ENCODE results near the gene TMEM59.
"Not testable (repeated sequence)": the region's sequence is repeated elsewhere in the genome, so short reads cannot be mapped to it uniquely, and the experiment has no call there.

TMEM59 gene

GRCh38 chr1:54052934-54053744, at the start of gene TMEM59, which contains the start of gene TCEANC2:
Gene TMEM59 (minus strand): TSS chr1:54053204. CDS start chr1:54053188, 16 bp downstream.
Gene TCEANC2 (plus strand): TSS chr1:54053608. CDS start chr1:54054423, 815 bp downstream.
- peak; percentile 90 to 94 for DNase-seq (ENCODE audit: extremely low read depth in 1 of 2, low read depth in 1 of 2)

GRCh38 chr1:54100500-54100899, 47.5 kb upstream of the TMEM59 start:
- DNase-seq (ENCODE audit: extremely low read depth in 1 of 2, low read depth in 1 of 2): no peak

GRCh38 chr1:54099061-54099610, 46.1 kb upstream of the TMEM59 start:
- no peak for DNase-seq (ENCODE audit: extremely low read depth in 1 of 2, low read depth in 1 of 2)

GRCh38 chr1:54096877-54097240, 43.9 kb upstream of the TMEM59 start:
- DNase-seq (ENCODE audit: extremely low read depth in 1 of 2, low read depth in 1 of 2): no peak

- no peak for DNase-seq (ENCODE audit: extremely low read depth in 1 of 2, low read depth in 1 of 2)
These were observed 43.3 kb upstream of the TMEM59 start for GRCh38 chr1:54096227-54096876.

GRCh38 chr1:54095546-54096226, 42.7 kb upstream of the TMEM59 start:
- DNase-seq (ENCODE audit: extremely low read depth in 1 of 2, low read depth in 1 of 2): no peak

- DNase-seq (ENCODE audit: extremely low read depth in 1 of 2, low read depth in 1 of 2): not testable (repeated sequence)
These were observed 41.7 kb upstream of the TMEM59 start for GRCh38 chr1:54094730-54095105.

- DNase-seq (ENCODE audit: extremely low read depth in 1 of 2, low read depth in 1 of 2): no peak
These were observed 41.2 kb upstream of the TMEM59 start for GRCh38 chr1:54094001-54094729.

- no peak for DNase-seq (ENCODE audit: extremely low read depth in 1 of 2, low read depth in 1 of 2)
These were observed 38.7 kb upstream of the TMEM59 start for GRCh38 chr1:54091666-54092065.

GRCh38 chr1:54088385-54088784, 35.4 kb upstream of the TMEM59 start:
- no peak for DNase-seq (ENCODE audit: extremely low read depth in 1 of 2, low read depth in 1 of 2)

GRCh38 chr1:54086754-54087153, 33.8 kb upstream of the TMEM59 start:
- DNase-seq (ENCODE audit: extremely low read depth in 1 of 2, low read depth in 1 of 2): no peak

- no peak for DNase-seq (ENCODE audit: extremely low read depth in 1 of 2, low read depth in 1 of 2)
These were observed 31.8 kb upstream of the TMEM59 start for GRCh38 chr1:54084794-54085193.

GRCh38 chr1:54081306-54082270, 28.6 kb upstream of the TMEM59 start:
- peak; percentile 11 to 22 for DNase-seq (ENCODE audit: extremely low read depth in 1 of 2, low read depth in 1 of 2)

GRCh38 chr1:54080598-54081049, 27.6 kb upstream of the TMEM59 start:
- no peak for DNase-seq (ENCODE audit: extremely low read depth in 1 of 2, low read depth in 1 of 2)

- no peak for DNase-seq (ENCODE audit: extremely low read depth in 1 of 2, low read depth in 1 of 2)
These were observed 24.4 kb upstream of the TMEM59 start for GRCh38 chr1:54077359-54077758.

- no peak for DNase-seq (ENCODE audit: extremely low read depth in 1 of 2, low read depth in 1 of 2)
These were observed 17.3 kb upstream of the TMEM59 start for GRCh38 chr1:54070171-54070837.

GRCh38 chr1:54069791-54070170, 16.8 kb upstream of the TMEM59 start:
- DNase-seq (ENCODE audit: extremely low read depth in 1 of 2, low read depth in 1 of 2): no peak

GRCh38 chr1:54064299-54064698, 11.3 kb upstream of the TMEM59 start:
- DNase-seq (ENCODE audit: extremely low read depth in 1 of 2, low read depth in 1 of 2): no peak

GRCh38 chr1:54054438-54054749, 1.4 kb upstream of the TMEM59 start:
- no peak for DNase-seq (ENCODE audit: extremely low read depth in 1 of 2, low read depth in 1 of 2)
